H1 (cell line): ENCODE data around the gene JOSD1. TPM values are rescaled to one million over a fixed set of nuclear protein-coding genes. Genes with fewer than 3 reads are reported as not detected.

Source experiments
- CTCF ChIA-PET: fragments of 300-600 bp; sonication (Branson Sonifier 250); formaldehyde crosslinking; loops from one replicate; lab custom pipeline; 2021; ENCODE audit not compliant: partially characterized antibody; lab: Charles Lee
- POLR2A ChIA-PET: fragments of 300-600 bp; sonication (Branson Sonifier 250); formaldehyde crosslinking; loops from one replicate; lab custom pipeline; 2021; ENCODE audit warnings: inconsistent platforms; ENCODE audit not compliant: partially characterized antibody; lab: Charles Lee
- DNase-seq, 2 experiments: peaks; one replicate each; pipeline versions ENCODE4 v3.0.0 to v3.0.0-alpha.2; 2010 to 2022; ENCODE audit warnings: low spot score in 2 of 2, low read depth in 1 of 2, mixed read lengths in 1 of 2
- FAIRE-seq: peaks from 2 replicates; lab custom pipeline; 2011; peaks lifted over from hg19 to GRCh38; lab: Jason Lieb, UNC
- H2AFZ ChIP-seq: 2 replicates; pipeline ENCODE4 v1.8.1; 2012; ENCODE audit warnings: low read length, inconsistent platforms
- H2AK5ac ChIP-seq: 2 replicates; pipeline ENCODE4 v1.6.1; 2013; ENCODE audit warnings: low read depth, low read length
- H2BK120ac ChIP-seq: replicated peaks from 2 replicates; pipeline ENCODE3; 2013; ENCODE audit warnings: low read depth, low read length, inconsistent platforms
- H2BK12ac ChIP-seq: 2 replicates; pipeline ENCODE4 v1.6.1; 2013; ENCODE audit warnings: low read depth, low read length
- H2BK15ac ChIP-seq: 2 replicates; pipeline ENCODE4 v1.6.1; 2013; ENCODE audit warnings: low read length
- H2BK20ac ChIP-seq: 2 replicates; pipeline ENCODE4 v1.6.1; 2013; ENCODE audit warnings: low read length
- H2BK5ac ChIP-seq: 2 replicates; pipeline ENCODE4 v1.6.1; 2013; ENCODE audit warnings: low read depth, low read length
- H3K14ac ChIP-seq: 2 replicates; pipeline ENCODE4 v1.6.1; 2013; ENCODE audit warnings: inconsistent platforms; ENCODE audit not compliant: insufficient read length
- H3K18ac ChIP-seq: 2 replicates; pipeline ENCODE4 v1.6.1; 2013; ENCODE audit warnings: low read length; ENCODE audit errors: extremely low read depth
- H3K23ac ChIP-seq: 2 replicates; pipeline ENCODE4 v1.6.1; 2013; ENCODE audit warnings: inconsistent platforms; ENCODE audit not compliant: insufficient read length
- H3K23me2 ChIP-seq: 2 replicates; pipeline ENCODE4 v1.6.1; 2013; ENCODE audit warnings: low read depth, low read length
- H3K27ac ChIP-seq: 2 replicates; pipeline ENCODE4 v1.6.1; 2011; ENCODE audit warnings: low read depth, low read length, inconsistent platforms
- H3K27me3 ChIP-seq, 4 experiments: replicated peaks in 1 of 4; 1 replicate in 1 of 4; 2 replicates in 3 of 4; pipeline versions ENCODE4 v1.6.1 to v1.8.1; 2011 to 2013; ENCODE audit warnings: low read length in 3 of 4, mild to moderate bottlenecking in 3 of 4, inconsistent platforms in 2 of 4, mixed read lengths in 2 of 4, moderate library complexity in 1 of 4; ENCODE audit not compliant: control insufficient read depth in 3 of 4, insufficient read depth in 3 of 4; ENCODE audit errors: extremely low read depth in 1 of 4
- H3K36me3 ChIP-seq, 4 experiments: 2 replicates each; pipeline versions ENCODE4 v1.6.1 to v1.8.1; 2011 to 2013; ENCODE audit warnings: mild to moderate bottlenecking in 4 of 4, low read length in 3 of 4, moderate library complexity in 2 of 4, control low read depth in 1 of 4, inconsistent platforms in 1 of 4; ENCODE audit not compliant: insufficient read depth in 4 of 4, control insufficient read depth in 2 of 4
- H3K4ac ChIP-seq: replicated peaks from 2 replicates; pipeline ENCODE3; 2013; ENCODE audit warnings: low read length, low read depth, mixed read lengths, inconsistent platforms; ENCODE audit not compliant: insufficient read length
- H3K4me1 ChIP-seq, 4 experiments: replicated peaks in 1 of 4; 1 replicate in 1 of 4; 2 replicates in 3 of 4; pipeline versions ENCODE4 v1.6.1 to v1.8.1; 2011 to 2013; ENCODE audit warnings: low read length in 3 of 4, inconsistent platforms in 2 of 4, mixed read lengths in 1 of 4; ENCODE audit not compliant: insufficient read depth in 4 of 4, control insufficient read depth in 3 of 4
- H3K4me2 ChIP-seq, 2 experiments: 2 replicates each; pipeline versions ENCODE4 v1.6.1 to v1.8.1; 2011 to 2013; ENCODE audit warnings: low read depth in 2 of 2, low read length in 2 of 2, control low read depth in 1 of 2, inconsistent platforms in 1 of 2, mild to moderate bottlenecking in 1 of 2; ENCODE audit not compliant: insufficient read depth in 1 of 2
- H3K4me3 ChIP-seq, 4 experiments: fragments of 200-600, 300-600 bp in 1 of 4; sonication (generic), shearing (Covaris generic), sonication (Bioruptor Twin) in 1 of 4; 2 replicates each; pipeline versions ENCODE4 v1.5.1 to v1.8.1; 2011 to 2016; ENCODE audit warnings: low read length in 4 of 4, low read depth in 3 of 4, control low read depth in 2 of 4, inconsistent platforms in 2 of 4, mild to moderate bottlenecking in 2 of 4, mixed read lengths in 1 of 4, moderate library complexity in 1 of 4; ENCODE audit not compliant: insufficient read depth in 2 of 4; ENCODE audit errors: extremely low read depth in 1 of 4
- H3K56ac ChIP-seq: replicated peaks from 2 replicates; pipeline ENCODE3; 2013; ENCODE audit warnings: low read depth, mild to moderate bottlenecking, mixed read lengths, low read length, inconsistent platforms; ENCODE audit not compliant: insufficient read length
- H3K79me1 ChIP-seq: 2 replicates; pipeline ENCODE4 v1.6.1; 2013; ENCODE audit warnings: low read depth, low read length, control low read depth
- H3K79me2 ChIP-seq, 2 experiments: 2 replicates each; pipeline versions ENCODE4 v1.6.1 to v1.8.1; 2012 to 2013; ENCODE audit warnings: low read length in 2 of 2, mild to moderate bottlenecking in 2 of 2, inconsistent platforms in 1 of 2; ENCODE audit not compliant: insufficient read depth in 2 of 2, control insufficient read depth in 1 of 2
- H3K9ac ChIP-seq, 4 experiments: replicated peaks in 1 of 4; 1 replicate in 1 of 4; 2 replicates in 3 of 4; pipeline versions ENCODE4 v1.6.1 to v1.8.1; 2011 to 2013; ENCODE audit warnings: low read depth in 3 of 4, low read length in 3 of 4, control low read depth in 2 of 4, mild to moderate bottlenecking in 2 of 4, moderate library complexity in 2 of 4, inconsistent platforms in 1 of 4; ENCODE audit errors: extremely low read depth in 1 of 4
- H3K9me3 ChIP-seq, 2 experiments: 2 replicates each; pipeline versions ENCODE4 v1.6.1 to v1.8.1; 2012 to 2013; ENCODE audit warnings: mild to moderate bottlenecking in 2 of 2, moderate library complexity in 2 of 2, control low read depth in 1 of 2, inconsistent platforms in 1 of 2, low read depth in 1 of 2, low read length in 1 of 2, mixed read lengths in 1 of 2; ENCODE audit not compliant: insufficient read depth in 2 of 2
- H4K20me1 ChIP-seq, 2 experiments: replicated peaks in 1 of 2; 2 replicates each; pipeline versions ENCODE3 to v1.8.1; 2011 to 2013; ENCODE audit warnings: inconsistent platforms in 2 of 2, low read length in 2 of 2, mild to moderate bottlenecking in 1 of 2; ENCODE audit not compliant: insufficient read depth in 2 of 2, control insufficient read depth in 1 of 2
- H4K5ac ChIP-seq: 2 replicates; pipeline ENCODE4 v1.6.1; 2013; ENCODE audit warnings: low read length, low read depth, mixed read lengths, inconsistent platforms; ENCODE audit not compliant: insufficient read length
- H4K8ac ChIP-seq: 2 replicates; pipeline ENCODE4 v1.8.0; 2013; ENCODE audit warnings: mild to moderate bottlenecking, moderate library complexity, low read length, inconsistent platforms; ENCODE audit not compliant: insufficient read depth; ENCODE audit errors: extremely low read depth
- H4K91ac ChIP-seq: replicated peaks from 2 replicates; pipeline ENCODE3; 2013; ENCODE audit warnings: low read length, mixed read lengths, inconsistent platforms; ENCODE audit not compliant: insufficient read length
- E2F6 ChIP-seq: IDR thresholded peaks from 2 replicates; pipeline ENCODE4 v1.6.1; 2012; ENCODE audit warnings: inconsistent platforms
- EP300 ChIP-seq, 2 experiments: IDR thresholded peaks; 1 replicate in 1 of 2; 2 replicates in 1 of 2; pipeline ENCODE4 v1.6.1; 2011 to 2012; ENCODE audit warnings: low read depth in 2 of 2, low read length in 2 of 2, mild to moderate bottlenecking in 2 of 2, borderline replicate concordance in 1 of 2, inconsistent platforms in 1 of 2, moderate library complexity in 1 of 2
- MAFK ChIP-seq: IDR thresholded peaks from 2 replicates; pipeline ENCODE4 v1.6.1; 2012; ENCODE audit warnings: low read depth, mild to moderate bottlenecking, improper control_type of control experiment, low read length
- TCF12 ChIP-seq: IDR thresholded peaks from 2 replicates; pipeline ENCODE4 v1.6.1; 2011; ENCODE audit warnings: low read depth, mild to moderate bottlenecking, low read length
- TEAD4 ChIP-seq: IDR thresholded peaks from 2 replicates; pipeline ENCODE4 v1.6.1; 2012; ENCODE audit warnings: low read depth, low read length, inconsistent platforms, mixed read lengths
- WGBS, 2 experiments: shearing (Covaris generic) in 1 of 2; methylation state at CpG; one replicate each; pipeline versions ENCODE4 v1.1.6 to v1.1.7; 2013 to 2015; ENCODE audit warnings: low lambda C conversion rate in 2 of 2, mixed read lengths in 2 of 2, inconsistent platforms in 1 of 2, low coverage in 1 of 2, missing lambda C conversion rate in 1 of 2; ENCODE audit not compliant: insufficient replicate concordance in 2 of 2, insufficient coverage in 1 of 2, insufficient read length in 1 of 2; ENCODE audit errors: extremely low coverage in 1 of 2, missing lambda C conversion rate in 1 of 2; 5-methylcytosine and 5-hydroxymethylcytosine counted together
- polyA plus RNA-seq, 7 experiments: library from polyadenylated mRNA; depleted of rRNA in 3 of 7; stranded (reverse) in 5 of 7; unstranded in 2 of 7; fragments of >200 nt in 5 of 7; fragments of 200-250 nt in 2 of 7; gene quantifications; 1 replicate in 5 of 7; 2 replicates in 1 of 7; 4 replicates in 1 of 7; pipeline versions ENCODE4 v1.2.1 to v1.2.3, GENCODE V29; 2011 to 2013; ENCODE audit warnings: missing spikeins in 2 of 7, mixed read lengths in 2 of 7
- total RNA-seq: library from RNA; stranded (reverse); fragmentation: NEBNext Ultra II Directional; extraction: Animal tissue kit (Norgen Biotek cat#: 25700); gene quantifications from 2 replicates; pipeline ENCODE4 v1.2.1, GENCODE V29; 2021

The JOSD1 gene
- total and polyA plus RNA-seq, 2 of the 8 experiments (the other 6 are each of a cell fraction or from before 2014, with no cell fraction given): 18.4 to 20.2 TPM

GRCh38 chr22:38713921-38714320 lies 13.2 kb upstream of the JOSD1 start:
- Histone ChIP-seq H2BK5ac (no peak overlapping the region), H3K79me1 (peaks cover 24% of the 10 kb centered on the region), H3K9me3 (no peaks in the 10 kb centered on the region), H3K27me3 (no peaks in the 10 kb centered on the region), H3K18ac (no peak overlapping the region), H4K8ac (no peak overlapping the region), H3K4me2 (no peak overlapping the region; a peak in 1 of 4 replicates), H3K9ac (no peak overlapping the region), H2AFZ (no peak overlapping the region), H3K36me3 (peaks cover 4 to 49% (median 21%) of the 10 kb centered on the region in 4 experiments; a peak in 6 of 8 replicates), H4K20me1 (peaks cover 7 to 26% of the 10 kb centered on the region in 2 experiments), H3K4me3 (no peak overlapping the region), H2BK20ac (no peak overlapping the region), H2AK5ac (no peak overlapping the region), H3K56ac (no peak overlapping the region), H3K4ac (no peak overlapping the region), H3K14ac (no peak overlapping the region), H4K5ac (no peak overlapping the region), H2BK15ac (no peak overlapping the region), H2BK12ac (no peak overlapping the region), H3K4me1 (peaks cover 4 to 10% (median 6%) of the 10 kb centered on the region in 4 experiments), H4K91ac (no peak overlapping the region), H3K23ac (no peak overlapping the region), H3K79me2 (peaks cover 3 to 69% of the 10 kb centered on the region in 2 experiments), H3K27ac (no peak overlapping the region), H2BK120ac (no peak overlapping the region), H3K23me2 (no peaks in the 10 kb centered on the region)
- ChIA-PET POLR2A (interaction anchor here (0.6 to 5.1 kb wide), 2 partner anchors 7 to 77 kb away, joined by 3 to 39 read pairs; partner anchors contain the start of gene GTPBP1), CTCF (interaction anchor here (0.5 to 5.1 kb wide), 5 partner anchors 11 to 665 kb away, joined by 3 to 26 read pairs (median 6); no protein-coding TSS in a partner anchor)
- WGBS, 2 experiments: 88% methylated on average over 7 of the region's 8 CpGs; no CpG with 5 or more reads in 1 of the 2 experiments
- FAIRE-seq (no peak), DNase-seq (no peak)
- TF ChIP-seq EP300 (IDR thresholded peaks at IDR 0.05; ENCODE audit: borderline replicate concordance in 1 of 2, low read depth in 2 of 2, low read length in 2 of 2) (no peak), TCF12 (no peak), TEAD4 (no peak), E2F6 (no peak), MAFK (no peak)
